K562 (cell line): ENCODE results near the gene RASSF7. TPM values are rescaled to one million over a fixed set of nuclear protein-coding genes. Genes with fewer than 3 reads are reported as not detected.
A peak's percentile ranks its signal among the peaks of the same experiment; 100 is the strongest.

Experiments
- CHD7 ChIP-seq: fragments of 200-600 bp; sonication (generic); IDR thresholded peaks from one replicate; pipeline ENCODE4 v1.6.1; 2012; ENCODE audit warnings: mild to moderate bottlenecking, low read depth, low read length, inconsistent platforms
- ELF1 ChIP-seq: fragments of 200-800 bp; sonication (Bioruptor generic); IDR thresholded peaks from 2 replicates; pipeline ENCODE4 v1.6.1; 2016; ENCODE audit warnings: missing genetic modification characterization, missing compliant biosample characterization
- ERF ChIP-seq: fragments of 450-650 bp; formaldehyde crosslinking; IDR thresholded peaks from 2 replicates; pipeline ENCODE4 v1.4.0; 2020; ENCODE audit warnings: mild to moderate bottlenecking, mixed read lengths
- HOMEZ ChIP-seq: fragments of 250-450 bp; sonication (Bioruptor Pico); IDR thresholded peaks from 2 replicates; pipeline ENCODE4 v1.4.0; 2020; ENCODE audit warnings: mild to moderate bottlenecking, moderate library complexity
- POLR3A ChIP-seq: IDR thresholded peaks from 2 replicates; pipeline ENCODE4 v1.6.1; 2011; ENCODE audit warnings: borderline replicate concordance, mild to moderate bottlenecking, moderate library complexity; ENCODE audit not compliant: insufficient read length, insufficient read depth; ENCODE audit errors: extremely low read depth
- POU5F1 ChIP-seq: fragments of 150-350 bp; IDR thresholded peaks from 2 replicates; pipeline ENCODE4 v1.6.1; 2014; ENCODE audit warnings: borderline replicate concordance, low read length, low read depth, mild to moderate bottlenecking; ENCODE audit not compliant: partially characterized antibody
- RFX1 ChIP-seq: fragments of 450-650 bp; IDR thresholded peaks from 2 replicates; pipeline ENCODE4 v1.6.1; 2016; ENCODE audit warnings: mild to moderate bottlenecking, moderate library complexity
- ZFPM2 ChIP-seq: fragments of 250-450 bp; sonication (Bioruptor Pico); IDR thresholded peaks from 2 replicates; pipeline ENCODE4 v1.5.1; 2022; ENCODE audit warnings: mild to moderate bottlenecking
- ZNF511 ChIP-seq: sonication (generic); formaldehyde crosslinking; IDR thresholded peaks from 2 replicates; pipeline ENCODE4 v1.8.0; 2022; ENCODE audit warnings: mild to moderate bottlenecking, missing genetic modification reagents
- ZNF512 ChIP-seq: IDR thresholded peaks from 2 replicates; pipeline ENCODE4 v1.6.1; 2016; ENCODE audit warnings: missing genetic modification characterization, missing compliant biosample characterization
- polyA plus RNA-seq, 8 experiments: library from polyadenylated mRNA; depleted of rRNA in 4 of 8; stranded (reverse) in 5 of 8; unstranded in 3 of 8; fragments of >200 nt; fragmentation: Nextera tagmentation in 2 of 8; fragmentation: Illumina TruSeq in 1 of 8; extraction: Ambion mirVana in 2 of 8; extraction: Trizol in 1 of 8; gene quantifications; 2 replicates each; pipeline versions ENCODE4 v1.2.1 to v1.2.3, GENCODE V29; 2011 to 2014; ENCODE audit warnings: inconsistent platforms in 1 of 8, missing spikeins in 1 of 8
- total RNA-seq, 7 experiments: library from RNA; depleted of rRNA in 6 of 7; stranded (reverse); fragments of >200 nt in 6 of 7; fragmentation: Illumina TruSeq in 2 of 7; extraction: Trizol in 2 of 7; gene quantifications; 2 replicates each; pipeline versions ENCODE4 v1.2.1 to v1.2.3, GENCODE V29; 2011 to 2021; ENCODE audit warnings: low replicate concordance in 1 of 7

The RASSF7 gene
- total and polyA plus RNA-seq, 9 of the 15 experiments (the other 6 are each of a cell fraction or from before 2014, with no cell fraction given) = 0.41 to 45.2 (median 18.6) TPM

- TF ChIP-seq CHD7 (no peak), RFX1 (no peak), ZNF511 (CRISPR knock-in tag) (peak; percentile 52; the same call in 1 of the 2 replicates), ZNF512 (tag) (no peak), POLR3A (no peak), HOMEZ (CRISPR knock-in tag) (peak; percentile 73; the same call in 1 of the 2 replicates), ZFPM2 (CRISPR knock-in tag) (0 out of 2 replicates have a peak, but pooled peaks have one; percentile 48), POU5F1 (no peak), ERF (CRISPR knock-in tag) (0 out of 2 replicates have a peak, but pooled peaks have one; percentile 60), ELF1 (tag) (peak; percentile 93)
Measured at GRCh38 chr11:560305-561147, at the start of gene RASSF7, which contains the start of gene LMNTD2 (continued).
